ENCODE data around the gene TOX2. TPM values are rescaled to one million over a fixed set of nuclear protein-coding genes. Genes with fewer than 3 reads are reported as not detected.

TOX2 gene
- total RNA-seq, 1 experiment from 2014 or later = not detected

DNA sequence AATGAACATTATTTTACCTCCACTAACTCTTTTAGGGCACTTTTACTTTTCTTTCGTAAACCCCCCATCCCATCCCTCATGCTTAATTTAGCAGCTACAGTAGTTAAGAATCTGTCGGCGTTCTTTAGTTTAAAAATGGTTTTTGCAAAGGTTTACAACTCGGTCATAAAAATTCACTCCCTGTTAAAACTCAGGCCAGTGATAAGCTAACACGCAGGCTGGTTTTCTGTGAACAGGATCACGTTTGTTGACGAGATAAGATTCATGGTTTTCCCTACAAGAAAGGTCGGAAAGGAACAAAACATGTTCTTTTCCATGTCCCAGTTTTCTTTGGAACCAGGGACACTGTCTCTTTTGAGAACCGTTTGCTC lies 101.1 kb downstream of the TOX2 start:
- H3K9me3 Mint-ChIP-seq (ENCODE audit: unreplicated experiment) = no peaks in the 10 kb centered on the region
- H3K27ac Mint-ChIP-seq (ENCODE audit: unreplicated experiment) = no peak overlapping the region
- 0 out of 2 replicates have a peak, but pooled peaks cover 4% of the 10 kb centered on the region for H3K9me3 ChIP-seq
- ChIA-PET POLR2A (no interaction called here), CTCF (no interaction called here)
- H3K36me3 Mint-ChIP-seq (ENCODE audit: insufficient read depth, unreplicated experiment) = no peaks in the 10 kb centered on the region
- intact Hi-C loops (cut with micrococcal nuclease; ENCODE audit: unreplicated experiment) = no loop called here
- BruUV-seq (replicated peaks) = no TSS peak
- no peaks in the 10 kb centered on the region for H3K36me3 ChIP-seq (ENCODE audit: control insufficient read depth, insufficient read depth, low read length)
- no peak overlapping the region for H3K4me3 ChIP-seq (ENCODE audit: low read depth, low read length)
- no peaks in the 10 kb centered on the region; the same call in 1 of the 2 replicates for H3K27me3 ChIP-seq (replicated peaks; ENCODE audit: control insufficient read depth, insufficient read depth, low read length)
- H3K4me1 Mint-ChIP-seq (ENCODE audit: low read depth, unreplicated experiment) = no peaks in the 10 kb centered on the region
- H3K27me3 Mint-ChIP-seq (ENCODE audit: insufficient read depth, unreplicated experiment) = peaks cover 27% of the 10 kb centered on the region
- TF ChIP-seq, protein P1, sequence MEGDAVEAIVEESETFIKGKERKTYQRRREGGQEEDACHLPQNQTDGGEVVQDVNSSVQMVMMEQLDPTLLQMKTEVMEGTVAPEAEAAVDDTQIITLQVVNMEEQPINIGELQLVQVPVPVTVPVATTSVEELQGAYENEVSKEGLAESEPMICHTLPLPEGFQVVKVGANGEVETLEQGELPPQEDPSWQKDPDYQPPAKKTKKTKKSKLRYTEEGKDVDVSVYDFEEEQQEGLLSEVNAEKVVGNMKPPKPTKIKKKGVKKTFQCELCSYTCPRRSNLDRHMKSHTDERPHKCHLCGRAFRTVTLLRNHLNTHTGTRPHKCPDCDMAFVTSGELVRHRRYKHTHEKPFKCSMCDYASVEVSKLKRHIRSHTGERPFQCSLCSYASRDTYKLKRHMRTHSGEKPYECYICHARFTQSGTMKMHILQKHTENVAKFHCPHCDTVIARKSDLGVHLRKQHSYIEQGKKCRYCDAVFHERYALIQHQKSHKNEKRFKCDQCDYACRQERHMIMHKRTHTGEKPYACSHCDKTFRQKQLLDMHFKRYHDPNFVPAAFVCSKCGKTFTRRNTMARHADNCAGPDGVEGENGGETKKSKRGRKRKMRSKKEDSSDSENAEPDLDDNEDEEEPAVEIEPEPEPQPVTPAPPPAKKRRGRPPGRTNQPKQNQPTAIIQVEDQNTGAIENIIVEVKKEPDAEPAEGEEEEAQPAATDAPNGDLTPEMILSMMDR (IDR thresholded peaks at IDR 0.05; ENCODE audit: insufficient read depth in 1 of 2, low read depth in 1 of 2, low read length in 1 of 2, severe bottlenecking in 1 of 2, unreplicated experiment in 1 of 2) = no peak
- H3K4me1 ChIP-seq = no peaks in the 10 kb centered on the region
- no peak overlapping the region for H3K4me3 Mint-ChIP-seq (ENCODE audit: unreplicated experiment)
- no peak for DNase-seq

DNA sequence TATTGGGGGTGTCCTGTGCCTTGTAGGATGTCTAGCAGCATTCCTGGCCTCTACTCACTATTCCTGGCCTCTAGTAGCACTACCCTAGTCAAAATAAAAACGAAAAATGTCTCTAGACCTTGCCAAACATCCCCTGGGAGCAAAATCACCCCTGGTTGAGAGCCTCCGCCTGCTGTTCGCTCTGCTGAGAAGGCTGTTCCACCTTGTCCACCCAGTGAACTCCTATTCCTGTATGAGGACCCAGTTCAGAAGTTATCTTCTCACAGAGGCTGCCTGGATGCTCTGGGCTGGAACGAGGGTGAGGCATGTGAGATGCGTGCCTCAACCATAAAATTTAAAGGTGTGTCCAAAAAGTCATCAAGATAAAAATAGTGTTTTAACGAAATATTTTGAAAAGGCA lies 101.9 kb downstream of the TOX2 start:
- ChIA-PET CTCF (no interaction called here), POLR2A (no interaction called here)
- DNase-seq = no peak
- Mint-ChIP-seq H3K4me3 (ENCODE audit: unreplicated experiment) (no peak overlapping the region), H3K27me3 (ENCODE audit: insufficient read depth, unreplicated experiment) (peaks cover 26% of the 10 kb centered on the region), H3K36me3 (ENCODE audit: insufficient read depth, unreplicated experiment) (no peaks in the 10 kb centered on the region), H3K4me1 (ENCODE audit: low read depth, unreplicated experiment) (no peaks in the 10 kb centered on the region), H3K27ac (ENCODE audit: unreplicated experiment) (no peak overlapping the region), H3K9me3 (ENCODE audit: unreplicated experiment) (no peaks in the 10 kb centered on the region)
- Histone ChIP-seq H3K27me3 (replicated peaks; ENCODE audit: control insufficient read depth, insufficient read depth, low read length) (no peaks in the 10 kb centered on the region; the same call in 1 of the 2 replicates), H3K4me3 (ENCODE audit: low read depth, low read length) (no peak overlapping the region), H3K9me3 (0 out of 2 replicates have a peak, but pooled peaks cover 4% of the 10 kb centered on the region), H3K4me1 (no peaks in the 10 kb centered on the region), H3K36me3 (ENCODE audit: control insufficient read depth, insufficient read depth, low read length) (no peaks in the 10 kb centered on the region)
- no TSS peak for BruUV-seq (replicated peaks)
- TF ChIP-seq, protein P1 (IDR thresholded peaks at IDR 0.05; ENCODE audit: insufficient read depth in 1 of 2, low read depth in 1 of 2, low read length in 1 of 2, severe bottlenecking in 1 of 2, unreplicated experiment in 1 of 2) = no peak
- intact Hi-C loops (cut with micrococcal nuclease; ENCODE audit: unreplicated experiment) = no loop called here

- no peak overlapping the region for H3K4me3 Mint-ChIP-seq (ENCODE audit: unreplicated experiment)
- no peaks in the 10 kb centered on the region for H3K36me3 ChIP-seq (ENCODE audit: control insufficient read depth, insufficient read depth, low read length)
- no peaks in the 10 kb centered on the region for H3K9me3 Mint-ChIP-seq (ENCODE audit: unreplicated experiment)
- no peaks in the 10 kb centered on the region for H3K36me3 Mint-ChIP-seq (ENCODE audit: insufficient read depth, unreplicated experiment)
- H3K27me3 Mint-ChIP-seq (ENCODE audit: insufficient read depth, unreplicated experiment) = peaks cover 26% of the 10 kb centered on the region
- intact Hi-C loops (cut with micrococcal nuclease; ENCODE audit: unreplicated experiment) = no loop called here
- no peak overlapping the region for H3K4me3 ChIP-seq (ENCODE audit: low read depth, low read length)
- 0 out of 2 replicates have a peak, but pooled peaks cover 4% of the 10 kb centered on the region for H3K9me3 ChIP-seq
- H3K27me3 ChIP-seq (replicated peaks; ENCODE audit: control insufficient read depth, insufficient read depth, low read length) = no peaks in the 10 kb centered on the region; the same call in 1 of the 2 replicates
- BruUV-seq (replicated peaks) = no TSS peak
- TF ChIP-seq, protein P1 (IDR thresholded peaks at IDR 0.05; ENCODE audit: insufficient read depth in 1 of 2, low read depth in 1 of 2, low read length in 1 of 2, severe bottlenecking in 1 of 2, unreplicated experiment in 1 of 2) = no peak
- DNase-seq = peak in 1 of 2 experiments; percentile 34
- no peak overlapping the region for H3K27ac Mint-ChIP-seq (ENCODE audit: unreplicated experiment)
- no peaks in the 10 kb centered on the region for H3K4me1 ChIP-seq
- ChIA-PET POLR2A (no interaction called here), CTCF (no interaction called here)
- H3K4me1 Mint-ChIP-seq (ENCODE audit: low read depth, unreplicated experiment) = no peaks in the 10 kb centered on the region
Observed at GRCh38 chr20:44017211-44017610, 102.6 kb downstream of the TOX2 start.

Measured in Caco-2 (cell line).